Gastrocnemius medialis (tissue), 4 donors: ENCODE data around the gene GRIN3A. TPM values are rescaled to one million over a fixed set of nuclear protein-coding genes. Genes with fewer than 3 reads are reported as not detected.

ENCODE experiments used
- ATAC-seq, 2 donors: fragments of 150-250 bp; one replicate each; pipeline ENCODE4 v1.9.1; 2016
- DNase-seq, 2 donors: peaks; one replicate each; pipeline ENCODE4 v3.0.0-alpha.2; 2019
- H3K27ac ChIP-seq, 4 donors: fragments of 200-600 bp; sonication (generic); 1 replicate in 1 of 4; 2 replicates in 3 of 4; pipeline ENCODE4 v1.5.1; 2016 to 2018; ENCODE audit warnings: mild to moderate bottlenecking in 2 of 4, moderate library complexity in 1 of 4
- H3K27me3 ChIP-seq, 3 donors: fragments of 200-600 bp; sonication (generic) in 2 of 3; 1 replicate in 1 of 3; 2 replicates in 2 of 3; pipeline versions ENCODE4 v1.5.1 to v1.6.0; 2016 to 2019; ENCODE audit warnings: mild to moderate bottlenecking in 1 of 3, moderate library complexity in 1 of 3
- H3K36me3 ChIP-seq, 2 donors: fragments of 200-600 bp; sonication (generic) in 1 of 2; one replicate each; pipeline ENCODE4 v1.5.1; 2017 to 2018
- H3K4me1 ChIP-seq, 2 donors: fragments of 200-600 bp; sonication (generic) in 1 of 2; one replicate each; pipeline ENCODE4 v1.5.1; 2016 to 2017; ENCODE audit warnings: mild to moderate bottlenecking in 2 of 2
- H3K4me3 ChIP-seq, 4 donors: fragments of 200-600 bp; sonication (generic) in 3 of 4; 1 replicate in 1 of 4; 2 replicates in 3 of 4; pipeline ENCODE4 v1.5.1; 2016 to 2019; ENCODE audit warnings: mild to moderate bottlenecking in 2 of 4
- H3K9me3 ChIP-seq, 3 donors: fragments of 200-600 bp; sonication (generic) in 2 of 3; 1 replicate in 1 of 3; 2 replicates in 2 of 3; pipeline ENCODE4 v1.5.1; 2016 to 2019
- POLR2A ChIP-seq, 2 donors: fragments of 450-650 bp; IDR thresholded peaks; one replicate each; pipeline ENCODE4 v1.6.1; 2017; ENCODE audit warnings: antibody characterized with exemption in 2 of 2, mild to moderate bottlenecking in 2 of 2, moderate library complexity in 2 of 2
- in situ Hi-C, 4 donors: fragments of 200-750 bp; cut with MboI; loops; one replicate each; pipeline versions ENCODE4 v1.15.0 to v1.8.0; 2017; ENCODE audit warnings: low sequenced_read_pairs in 4 of 4
- intact Hi-C: fragments of 100-400 bp; cut with DNase I; formaldehyde crosslinking; loops from one replicate; pipeline ENCODE4 v1.15.1; 2023; ENCODE audit warnings: low total_unique reads
- total RNA-seq, 4 donors: library from RNA; depleted of rRNA; stranded (reverse); fragments of >200 nt; gene quantifications; one replicate each; pipeline versions ENCODE4 v1.1.0 to v1.2.3, GENCODE V29; 2016
- TF ChIP-seq, protein P1 (sequence below), 5 experiments: fragments of 450-650 bp in 3 of 5; fragments of 200-600 bp in 2 of 5; sonication (generic) in 2 of 5; IDR thresholded peaks in 4 of 5; conservative IDR thresholded peaks in 1 of 5; 1 replicate in 4 of 5; 2 replicates in 1 of 5; pipeline ENCODE4 v1.5.1; 2016 to 2019; ENCODE audit warnings: antibody characterized with exemption in 5 of 5, mild to moderate bottlenecking in 3 of 5, moderate library complexity in 3 of 5

The GRIN3A gene
- total RNA-seq, 4 donors from 2014 or later: not detected

GRCh38 chr9:101528015-101528414 lies 210.4 kb downstream of the GRIN3A start:
- TF ChIP-seq, protein P1, sequence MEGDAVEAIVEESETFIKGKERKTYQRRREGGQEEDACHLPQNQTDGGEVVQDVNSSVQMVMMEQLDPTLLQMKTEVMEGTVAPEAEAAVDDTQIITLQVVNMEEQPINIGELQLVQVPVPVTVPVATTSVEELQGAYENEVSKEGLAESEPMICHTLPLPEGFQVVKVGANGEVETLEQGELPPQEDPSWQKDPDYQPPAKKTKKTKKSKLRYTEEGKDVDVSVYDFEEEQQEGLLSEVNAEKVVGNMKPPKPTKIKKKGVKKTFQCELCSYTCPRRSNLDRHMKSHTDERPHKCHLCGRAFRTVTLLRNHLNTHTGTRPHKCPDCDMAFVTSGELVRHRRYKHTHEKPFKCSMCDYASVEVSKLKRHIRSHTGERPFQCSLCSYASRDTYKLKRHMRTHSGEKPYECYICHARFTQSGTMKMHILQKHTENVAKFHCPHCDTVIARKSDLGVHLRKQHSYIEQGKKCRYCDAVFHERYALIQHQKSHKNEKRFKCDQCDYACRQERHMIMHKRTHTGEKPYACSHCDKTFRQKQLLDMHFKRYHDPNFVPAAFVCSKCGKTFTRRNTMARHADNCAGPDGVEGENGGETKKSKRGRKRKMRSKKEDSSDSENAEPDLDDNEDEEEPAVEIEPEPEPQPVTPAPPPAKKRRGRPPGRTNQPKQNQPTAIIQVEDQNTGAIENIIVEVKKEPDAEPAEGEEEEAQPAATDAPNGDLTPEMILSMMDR (IDR thresholded peaks at IDR 0.05 in 4 of 5, conservative IDR thresholded peaks at IDR 0.05 in 1 of 5): no peak
- Histone ChIP-seq H3K27ac (no peak overlapping the region), H3K4me3 (no peak overlapping the region), H3K4me1 (peaks cover 2 to 3% of the 10 kb centered on the region in 2 donors), H3K27me3 (no peaks in the 10 kb centered on the region), H3K36me3 (no peaks in the 10 kb centered on the region), H3K9me3 (no peaks in the 10 kb centered on the region)
- intact Hi-C loops (no loop called here), in situ Hi-C loops (no loop called here)
- DNase-seq (no peak), ATAC-seq (no peak)

DNA sequence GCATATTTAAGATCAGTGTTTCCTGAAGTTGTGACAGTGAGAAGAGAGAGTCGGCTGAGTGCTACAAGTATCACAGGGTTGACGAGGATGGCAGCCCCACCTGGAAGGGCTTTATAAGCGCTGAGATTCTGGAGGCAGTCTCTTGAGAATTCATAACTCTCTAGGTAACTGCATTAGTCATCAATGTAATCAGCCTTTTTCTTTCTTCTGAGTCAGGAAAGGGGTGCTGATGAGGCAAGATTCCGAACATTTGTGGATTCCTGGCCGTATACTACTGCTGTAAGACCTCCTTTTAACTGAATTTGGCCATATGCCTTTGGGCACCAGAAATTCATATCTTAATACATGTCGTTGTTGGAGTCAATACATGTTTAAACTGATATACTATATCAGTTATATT lies 211.4 kb downstream of the GRIN3A start:
- no peak overlapping the region for H3K27ac ChIP-seq
- no peaks in the 10 kb centered on the region for H3K27me3 ChIP-seq
- in situ Hi-C loops: no loop called here
- no peak for DNase-seq
- TF ChIP-seq POLR2A (IDR thresholded peaks at IDR 0.05): no peak
- TF ChIP-seq, protein P1 (IDR thresholded peaks at IDR 0.05 in 4 of 5, conservative IDR thresholded peaks at IDR 0.05 in 1 of 5): no peak
- ATAC-seq: no peak
- no peaks in the 10 kb centered on the region for H3K36me3 ChIP-seq
- H3K4me3 ChIP-seq: no peak overlapping the region
- no peaks in the 10 kb centered on the region for H3K4me1 ChIP-seq
- intact Hi-C loops: no loop called here
- no peaks in the 10 kb centered on the region for H3K9me3 ChIP-seq

- no peak for DNase-seq
- intact Hi-C loops: no loop called here
- no peaks in the 10 kb centered on the region for H3K9me3 ChIP-seq
- H3K36me3 ChIP-seq: no peaks in the 10 kb centered on the region
- TF ChIP-seq, protein P1 (IDR thresholded peaks at IDR 0.05 in 4 of 5, conservative IDR thresholded peaks at IDR 0.05 in 1 of 5): no peak
- no peak for TF ChIP-seq POLR2A (IDR thresholded peaks at IDR 0.05)
- H3K4me1 ChIP-seq: no peaks in the 10 kb centered on the region
- H3K27ac ChIP-seq: no peak overlapping the region
- no peaks in the 10 kb centered on the region for H3K27me3 ChIP-seq
- H3K4me3 ChIP-seq: no peak overlapping the region
- ATAC-seq: no peak
- in situ Hi-C loops: no loop called here
Observed at GRCh38 chr9:101524371-101524770, 214.1 kb downstream of the GRIN3A start.

Other genes with a start within 250 kb of the GRIN3A start
- gene RNF20, start 204.8 kb downstream of the GRIN3A start, total RNA-seq: 10 to 100 TPM; 26.6 to 34.4 (median 29.7) TPM
- gene PPP3R2, start 143.7 kb downstream of the GRIN3A start, total RNA-seq: not detected